SU-DHL-6 (cell line): Measurements from ENCODE around the gene OR10G6.

ENCODE experiments used
- H2AFZ ChIP-seq: fragments of 200-600 bp; sonication (generic); 2 replicates; pipeline ENCODE4 v1.6.1; 2014; ENCODE audit warnings: low read depth, mild to moderate bottlenecking, moderate library complexity, mixed read lengths, antibody characterized with exemption, low read length; ENCODE audit not compliant: severe bottlenecking
- H3F3A ChIP-seq: fragments of 200-600 bp; shearing (Covaris generic); 2 replicates; pipeline ENCODE4 v1.6.0; 2016; ENCODE audit warnings: antibody characterized with exemption, mild to moderate bottlenecking; ENCODE audit not compliant: insufficient read depth
- H3K27ac ChIP-seq: fragments of 200-600 bp; sonication (generic); 2 replicates; pipeline ENCODE4 v1.5.1; 2016; ENCODE audit warnings: low read depth, mild to moderate bottlenecking, low read length, moderate library complexity, mixed read lengths
- H3K27me3 ChIP-seq: fragments of 200-600 bp; sonication (generic), shearing (Covaris generic); 2 replicates; pipeline ENCODE4 v1.6.0; 2014; ENCODE audit warnings: mild to moderate bottlenecking, low read length
- H3K36me3 ChIP-seq: fragments of 200-600 bp; sonication (generic); 2 replicates; pipeline ENCODE4 v1.6.1; 2014; ENCODE audit warnings: mild to moderate bottlenecking, low read length, mixed read lengths
- H3K4me2 ChIP-seq: fragments of 300-600, 200-600 bp; shearing (Covaris generic), sonication (generic); 2 replicates; pipeline ENCODE4 v1.6.0; 2014; ENCODE audit warnings: low read length, low read depth, mild to moderate bottlenecking; ENCODE audit not compliant: poor library complexity, severe bottlenecking
- H3K4me3 ChIP-seq: fragments of 200-600 bp; sonication (generic); 2 replicates; pipeline ENCODE4 v1.5.1; 2014; ENCODE audit warnings: antibody characterized with exemption, low read length, mild to moderate bottlenecking, mixed read lengths; ENCODE audit not compliant: insufficient read depth, poor library complexity, severe bottlenecking
- H3K79me2 ChIP-seq: fragments of 200-600 bp; sonication (generic); 2 replicates; pipeline ENCODE4 v1.6.1; 2014; ENCODE audit warnings: mild to moderate bottlenecking, low read length, moderate library complexity; ENCODE audit not compliant: insufficient read depth
- H3K9ac ChIP-seq: fragments of 200-600 bp; sonication (generic); 2 replicates; pipeline ENCODE4 v1.7.0; 2014; ENCODE audit warnings: mild to moderate bottlenecking, low read length
- H3K9me2 ChIP-seq: fragments of 200-600 bp; sonication (generic); replicated peaks from 2 replicates; pipeline ENCODE4 v1.6.1; 2014; ENCODE audit warnings: low read length; ENCODE audit not compliant: insufficient read depth
- H3K9me3 ChIP-seq: fragments of 200-600 bp; sonication (generic); 2 replicates; pipeline ENCODE4 v1.6.1; 2014; ENCODE audit warnings: low read length, mixed read lengths; ENCODE audit not compliant: insufficient read depth
- H4K20me1 ChIP-seq: fragments of 200-600 bp; sonication (generic); 2 replicates; pipeline ENCODE4 v1.6.1; 2014; ENCODE audit warnings: low read depth, mild to moderate bottlenecking, antibody characterized with exemption, low read length, moderate library complexity, mixed read lengths
- CTCF ChIP-seq: fragments of 200-600 bp; sonication (generic); IDR thresholded peaks from one replicate; pipeline ENCODE4 v1.5.1; 2017; ENCODE audit warnings: antibody characterized with exemption, mild to moderate bottlenecking, low read length, moderate library complexity; ENCODE audit not compliant: insufficient read depth, poor library complexity, severe bottlenecking
- EZH2phosphoT487 ChIP-seq: fragments of 200-600 bp; sonication (generic), shearing (Covaris generic); conservative IDR thresholded peaks from 2 replicates; pipeline ENCODE4 v1.6.1; 2018; ENCODE audit warnings: mild to moderate bottlenecking, antibody characterized with exemption, low read length, moderate library complexity, mixed read lengths

OR10G6 gene

DNA sequence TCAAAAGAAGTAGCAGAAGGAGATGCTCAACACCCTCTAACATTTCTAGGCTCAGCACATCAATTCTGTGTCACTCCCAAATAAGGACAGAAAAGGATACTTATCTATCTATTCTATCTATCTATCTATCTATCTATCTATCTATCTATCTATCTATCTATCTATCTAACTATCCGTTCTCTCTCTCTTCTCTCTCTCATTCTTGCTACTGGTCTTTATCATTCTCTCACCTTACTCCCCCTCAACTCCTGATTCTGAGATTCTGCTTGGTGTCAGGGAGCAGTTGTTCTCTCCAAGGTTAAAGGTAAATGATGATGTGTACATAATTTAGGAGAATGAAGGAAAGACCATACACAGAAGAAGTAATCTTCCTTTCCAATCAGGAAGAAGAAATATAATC lies at the start of gene OR10G6:
Gene OR10G6, minus strand, starts transcription at position 43 of the 400 bp plus-strand sequence. Its CDS starts 0 bp downstream, at position 43.
- no peak for TF ChIP-seq EZH2phosphoT487
- Histone ChIP-seq H3K9me2 (no peaks in the 10 kb centered on the region), H3K4me3 (no peak within 1 kb of the TSS), H3K79me2 (no peaks in the 10 kb centered on the region), H4K20me1 (no peaks in the 10 kb centered on the region), H3K9me3 (no peaks in the 10 kb centered on the region), H3K36me3 (no peaks in the 10 kb centered on the region), H3K27me3 (no peaks in the 10 kb centered on the region), H2AFZ (no peak within 1 kb of the TSS), H3K27ac (no peak within 1 kb of the TSS), H3F3A (no peaks in the 10 kb centered on the region), H3K9ac (no peak within 1 kb of the TSS), H3K4me2 (no peak within 1 kb of the TSS)

DNA sequence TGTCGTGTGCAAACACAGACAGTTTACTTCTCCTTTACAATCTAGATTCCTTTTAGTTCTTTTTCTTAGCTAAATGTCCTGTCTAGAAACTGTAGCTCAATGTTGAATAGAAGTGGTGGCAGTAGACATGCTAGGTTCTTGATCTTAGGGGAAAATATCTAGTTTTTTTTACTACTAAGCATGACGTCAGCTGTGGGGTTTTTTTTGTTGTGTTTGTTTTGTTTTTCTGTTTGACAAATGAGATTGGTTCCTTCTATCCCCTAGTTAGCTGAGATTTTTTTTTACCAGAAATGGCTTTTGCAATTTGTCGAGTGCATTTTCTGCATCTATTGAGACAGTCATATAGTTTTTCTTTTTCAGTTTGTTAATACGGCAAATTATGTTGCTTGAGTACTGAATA lies 48.5 kb upstream of the OR10G6 start:
- Histone ChIP-seq H4K20me1 (no peaks in the 10 kb centered on the region), H3K27me3 (no peaks in the 10 kb centered on the region), H3K79me2 (no peaks in the 10 kb centered on the region), H3K4me2 (no peak overlapping the region), H2AFZ (no peak overlapping the region), H3K9ac (no peak overlapping the region), H3K36me3 (no peaks in the 10 kb centered on the region), H3K4me3 (no peak overlapping the region), H3K9me3 (no peaks in the 10 kb centered on the region), H3F3A (no peaks in the 10 kb centered on the region), H3K9me2 (no peaks in the 10 kb centered on the region), H3K27ac (no peak overlapping the region)
- no peak for TF ChIP-seq CTCF
- TF ChIP-seq EZH2phosphoT487 = no peak

- no peaks in the 10 kb centered on the region for H3K79me2 ChIP-seq
- H3F3A ChIP-seq = no peaks in the 10 kb centered on the region
- TF ChIP-seq EZH2phosphoT487 = no peak
- TF ChIP-seq CTCF = no peak
- H3K9me3 ChIP-seq = no peaks in the 10 kb centered on the region
- no peaks in the 10 kb centered on the region for H3K36me3 ChIP-seq
- no peak within 1 kb of the TSS for H3K4me3 ChIP-seq
- no peak within 1 kb of the TSS for H3K9ac ChIP-seq
- no peaks in the 10 kb centered on the region for H4K20me1 ChIP-seq
- no peak within 1 kb of the TSS for H3K4me2 ChIP-seq
- no peaks in the 10 kb centered on the region for H3K27me3 ChIP-seq
- H2AFZ ChIP-seq = no peak within 1 kb of the TSS
- H3K9me2 ChIP-seq = no peaks in the 10 kb centered on the region
- H3K27ac ChIP-seq = no peak within 1 kb of the TSS
Observed at GRCh38 chr11:124041254-124041653, 46.3 kb upstream of the OR10G6 start, which contains the start of gene OR10G7. TSS of gene OR10G7 (minus strand) at chr11:124041325. CDS start at chr11:124039001, 2,324 bp downstream.

- no peak overlapping the region for H3K4me3 ChIP-seq
- no peaks in the 10 kb centered on the region for H3K9me2 ChIP-seq
- no peak overlapping the region for H2AFZ ChIP-seq
- H3F3A ChIP-seq = no peaks in the 10 kb centered on the region
- no peaks in the 10 kb centered on the region for H3K79me2 ChIP-seq
- H3K36me3 ChIP-seq = no peaks in the 10 kb centered on the region
- no peak overlapping the region for H3K27ac ChIP-seq
- no peak overlapping the region for H3K4me2 ChIP-seq
- no peaks in the 10 kb centered on the region for H3K27me3 ChIP-seq
- no peaks in the 10 kb centered on the region for H3K9me3 ChIP-seq
- no peak for TF ChIP-seq CTCF
- TF ChIP-seq EZH2phosphoT487 = no peak
- H3K9ac ChIP-seq = no peak overlapping the region
- no peaks in the 10 kb centered on the region for H4K20me1 ChIP-seq
Observed at GRCh38 chr11:124039557-124039956, 44.6 kb upstream of the OR10G6 start.
